SK-N-SH treated with all-trans-retinoic acid at 6 μM for 48 hours (cell line): Measurements from ENCODE around the gene SGTA.

ENCODE experiments used
- ATAC-seq: fragments of 200-7000 bp; cut with Tn5 transposase; 3 replicates; pipeline ENCODE4 v1.9.1; 2020; ENCODE audit warnings: mild to moderate bottlenecking, moderate library complexity
- ARNTL ChIP-seq: fragments of 450-650 bp; formaldehyde crosslinking; IDR thresholded peaks from 2 replicates; pipeline ENCODE4 v1.5.0; 2020; ENCODE audit warnings: low read depth, mild to moderate bottlenecking, moderate library complexity, borderline replicate concordance
- BACH2 ChIP-seq: fragments of 250-450 bp; sonication (Bioruptor Pico); IDR thresholded peaks from 2 replicates; pipeline ENCODE4 v1.9.0; 2021; ENCODE audit warnings: mild to moderate bottlenecking, borderline replicate concordance
- CSRNP3 ChIP-seq: fragments of 250-450 bp; sonication (Bioruptor Pico); IDR thresholded peaks from 2 replicates; pipeline ENCODE4 v1.5.1; 2021; ENCODE audit warnings: mild to moderate bottlenecking, moderate library complexity
- ESRRG ChIP-seq: fragments of 250-450 bp; sonication (Bioruptor Pico); IDR thresholded peaks from 2 replicates; pipeline ENCODE4 v1.6.1; 2021; ENCODE audit warnings: mild to moderate bottlenecking
- GLIS3 ChIP-seq: fragments of 250-450 bp; sonication (Bioruptor Pico); IDR thresholded peaks from 2 replicates; pipeline ENCODE4 v1.5.0; 2020; ENCODE audit warnings: mild to moderate bottlenecking, moderate library complexity
- ISL1 ChIP-seq: fragments of 250-450 bp; sonication (Bioruptor Pico); IDR thresholded peaks from 2 replicates; pipeline ENCODE4 v2.1.2; 2022; ENCODE audit warnings: mild to moderate bottlenecking, moderate library complexity
- OSR1 ChIP-seq: fragments of 250-450 bp; sonication (Bioruptor Pico); IDR thresholded peaks from 2 replicates; pipeline ENCODE4 v1.8.0; 2022; ENCODE audit warnings: moderate library complexity, mild to moderate bottlenecking, inconsistent platforms
- PATZ1 ChIP-seq: fragments of 250-450 bp; sonication (Bioruptor Pico); IDR thresholded peaks from 2 replicates; pipeline ENCODE4 v1.8.0; 2020; ENCODE audit warnings: mild to moderate bottlenecking, moderate library complexity, borderline replicate concordance
- POU6F1 ChIP-seq: fragments of 250-450 bp; sonication (Bioruptor Pico); IDR thresholded peaks from 2 replicates; pipeline ENCODE4 v1.8.0; 2021; ENCODE audit warnings: low read depth, mild to moderate bottlenecking, moderate library complexity, borderline replicate concordance
- PPARA ChIP-seq: fragments of 250-450 bp; sonication (Bioruptor Pico); IDR thresholded peaks from 2 replicates; pipeline ENCODE4 v1.5.0; 2020; ENCODE audit warnings: mild to moderate bottlenecking, borderline replicate concordance
- RARB ChIP-seq: fragments of 250-450 bp; sonication (Bioruptor Pico); IDR thresholded peaks from 2 replicates; pipeline ENCODE4 v1.8.0; 2021; ENCODE audit warnings: mild to moderate bottlenecking, moderate library complexity
- SNAI2 ChIP-seq: fragments of 250-450 bp; sonication (Bioruptor Pico); IDR thresholded peaks from 2 replicates; pipeline ENCODE4 v1.5.0; 2020; ENCODE audit warnings: mild to moderate bottlenecking, moderate library complexity
- TCF4 ChIP-seq: fragments of 250-450 bp; sonication (Bioruptor Pico); IDR thresholded peaks from 2 replicates; pipeline ENCODE4 v1.8.0; 2021; ENCODE audit warnings: mild to moderate bottlenecking, moderate library complexity, borderline replicate concordance
- TOX ChIP-seq: fragments of 250-450 bp; sonication (Bioruptor Pico); IDR thresholded peaks from 2 replicates; pipeline ENCODE4 v1.8.0; 2021; ENCODE audit warnings: mild to moderate bottlenecking, moderate library complexity, borderline replicate concordance
- TSHZ2 ChIP-seq: fragments of 250-450 bp; sonication (Bioruptor Pico); IDR thresholded peaks from 2 replicates; pipeline ENCODE4 v1.5.0; 2020; ENCODE audit warnings: mild to moderate bottlenecking, moderate library complexity
- ZC3H10 ChIP-seq: fragments of 250-450 bp; sonication (Bioruptor Pico); IDR thresholded peaks from 2 replicates; pipeline ENCODE4 v1.5.1; 2021; ENCODE audit warnings: mild to moderate bottlenecking, moderate library complexity
- ZFP3 ChIP-seq: fragments of 250-450 bp; sonication (Bioruptor Pico); IDR thresholded peaks from 2 replicates; pipeline ENCODE4 v1.5.0; 2020; ENCODE audit warnings: mild to moderate bottlenecking, moderate library complexity
- ZNF565 ChIP-seq: fragments of 450-650 bp; formaldehyde crosslinking; conservative IDR thresholded peaks from 2 replicates; pipeline ENCODE4 v1.5.0; 2020; ENCODE audit warnings: low read depth, mild to moderate bottlenecking, moderate library complexity
- ZNF8 ChIP-seq: fragments of 450-650 bp; formaldehyde crosslinking; IDR thresholded peaks from 2 replicates; pipeline ENCODE4 v1.5.0; 2020; ENCODE audit warnings: mild to moderate bottlenecking, moderate library complexity

The SGTA gene

GRCh38 chr19:2774083-2774679 is 8.9 kb downstream of the SGTA start (continued):
- TF ChIP-seq CSRNP3 (CRISPR knock-in tag): no peak
- TF ChIP-seq SNAI2 (CRISPR knock-in tag): no peak

GRCh38 chr19:2771786-2772674 is 11.0 kb downstream of the SGTA start:
- ATAC-seq: no peak
- TF ChIP-seq ZFP3 (CRISPR knock-in tag) (no peak), PPARA (CRISPR knock-in tag) (no peak), RARB (no peak), ZNF565 (no peak), POU6F1 (CRISPR knock-in tag) (no peak), OSR1 (CRISPR knock-in tag) (no peak), ESRRG (CRISPR knock-in tag) (no peak)

- no peak for ATAC-seq
- TF ChIP-seq CSRNP3 (CRISPR knock-in tag): no peak
- no peak for TF ChIP-seq GLIS3 (CRISPR knock-in tag)
- TF ChIP-seq BACH2 (CRISPR knock-in tag): no peak
These were observed 12.7 kb downstream of the SGTA start for GRCh38 chr19:2770055-2771013.

- ATAC-seq: no peak
- TF ChIP-seq GLIS3 (CRISPR knock-in tag) (no peak), TCF4 (no peak), ZNF565 (no peak), POU6F1 (CRISPR knock-in tag) (no peak), ZC3H10 (CRISPR knock-in tag) (no peak), PATZ1 (CRISPR knock-in tag) (no peak), CSRNP3 (CRISPR knock-in tag) (no peak), TOX (CRISPR knock-in tag) (no peak), ISL1 (no peak), SNAI2 (CRISPR knock-in tag) (no peak), TSHZ2 (no peak), ESRRG (CRISPR knock-in tag) (no peak), ZNF8 (no peak), ARNTL (CRISPR knock-in tag) (no peak), OSR1 (CRISPR knock-in tag) (no peak)
These were observed 13.9 kb downstream of the SGTA start for GRCh38 chr19:2769218-2769617.
